AG09309 (cell line): ENCODE results near the gene TCEA3.

Source experiments
- DNase-seq: peaks from one replicate; pipeline ENCODE4 v3.0.0-alpha.2; 2010; ENCODE audit warnings: low read depth
- H3K4me3 ChIP-seq: 2 replicates; pipeline ENCODE4 v1.5.1; 2011; ENCODE audit warnings: mild to moderate bottlenecking, low read depth, low read length, moderate library complexity; ENCODE audit not compliant: control insufficient read depth
- CTCF ChIP-seq: IDR thresholded peaks from 2 replicates; pipeline ENCODE4 v1.5.1; 2011; ENCODE audit warnings: mild to moderate bottlenecking, low read depth, low read length, inconsistent platforms; ENCODE audit not compliant: insufficient read depth, control insufficient read depth; ENCODE audit errors: missing control alignments

Gene TCEA3

GRCh38 chr1:23357138-23357908, 67.2 kb downstream of the TCEA3 start:
- no peak for TF ChIP-seq CTCF
- H3K4me3 ChIP-seq: no peak overlapping the region
- DNase-seq: no peak

- no peak for DNase-seq
- no peak for TF ChIP-seq CTCF
- H3K4me3 ChIP-seq: no peak overlapping the region
These were observed 67.9 kb downstream of the TCEA3 start for GRCh38 chr1:23356471-23357137.

- no peak for DNase-seq
- TF ChIP-seq CTCF: no peak
- H3K4me3 ChIP-seq: no peak overlapping the region
These were observed 70.3 kb downstream of the TCEA3 start for GRCh38 chr1:23354245-23354644.

- TF ChIP-seq CTCF: no peak
- H3K4me3 ChIP-seq: no peak overlapping the region
- DNase-seq: no peak
These were observed 72.4 kb downstream of the TCEA3 start for GRCh38 chr1:23352096-23352695.

- no peak for DNase-seq
- H3K4me3 ChIP-seq: no peak overlapping the region
- no peak for TF ChIP-seq CTCF
These were observed 78.6 kb downstream of the TCEA3 start for GRCh38 chr1:23345920-23346319.

GRCh38 chr1:23344987-23345472, 79.5 kb downstream of the TCEA3 start:
- H3K4me3 ChIP-seq: peak overlapping the region; percentile 39
- no peak for TF ChIP-seq CTCF
- no peak for DNase-seq
